ENCODE measurements around the gene PPP1CA. TPM values are rescaled to one million over a fixed set of nuclear protein-coding genes. Genes with fewer than 3 reads are reported as not detected.

PPP1CA gene
- polyA plus RNA-seq, 1 donor (not counting 4 experiments of a cell fraction or from before 2014, with no cell fraction given): 122 TPM

- H3K9ac ChIP-seq (ENCODE audit: control insufficient read depth, extremely low read depth, insufficient read depth, low read length): no peak overlapping the region
- FAIRE-seq (no peak), DNase-seq (ENCODE audit: low read depth, low spot score) (no peak)
- H3K9me1 ChIP-seq (ENCODE audit: control insufficient read depth, extremely low read depth, insufficient read depth, low read length): no peaks in the 10 kb centered on the region
- peaks cover 14% of the 10 kb centered on the region for H3K27me3 ChIP-seq (ENCODE audit: control insufficient read depth, extremely low read depth, insufficient read depth, low read length)
- no peaks in the 10 kb centered on the region for H3K79me2 ChIP-seq (ENCODE audit: control insufficient read depth, insufficient read depth, low read length)
- H3K36me3 ChIP-seq (ENCODE audit: control insufficient read depth in 2 of 2, extremely low read depth in 1 of 2, insufficient read depth in 2 of 2, low read length in 2 of 2): no peaks in the 10 kb centered on the region
- no peak for TF ChIP-seq CTCF (optimal IDR thresholded peaks at IDR 0.05 in 1 of 3, IDR thresholded peaks at IDR 0.05 in 1 of 3, conservative IDR thresholded peaks at IDR 0.05 in 1 of 3; ENCODE audit: extremely low read depth in 1 of 3, insufficient read depth in 2 of 3, low read length in 3 of 3)
- no peak for TF ChIP-seq EZH2 (IDR thresholded peaks at IDR 0.05; ENCODE audit: low read length)
- H3K27ac ChIP-seq (ENCODE audit: control insufficient read depth, insufficient read depth, low read length): no peak overlapping the region
- H3K4me2 ChIP-seq (ENCODE audit: control insufficient read depth, extremely low read depth, insufficient read depth, low read depth, low read length): no peak overlapping the region
- dilution Hi-C loops (cut with MboI; ENCODE audit: extremely low pct_ligation_motif_present, low sequenced_read_pairs): no loop called here
- no peak overlapping the region for H2AFZ ChIP-seq (ENCODE audit: control insufficient read depth, low read length)
- no peaks in the 10 kb centered on the region for H3K4me1 ChIP-seq (ENCODE audit: control insufficient read depth, extremely low read depth, insufficient read depth, low read length)
- no peak overlapping the region for H3K4me3 ChIP-seq (ENCODE audit: control insufficient read depth in 2 of 3, extremely low read depth in 1 of 3, insufficient read depth in 2 of 3, low read depth in 1 of 3, low read length in 3 of 3)
- no peaks in the 10 kb centered on the region for H3K9me3 ChIP-seq (ENCODE audit: control insufficient read depth, low read depth, low read length)
- H4K20me1 ChIP-seq (ENCODE audit: control insufficient read depth, extremely low read depth, insufficient read depth, low read length): no peaks in the 10 kb centered on the region
Measured at GRCh38 chr11:67410984-67411784, 9.5 kb upstream of the PPP1CA start.

GRCh38 chr11:67410369-67410831 lies 8.7 kb upstream of the PPP1CA start:
- no peak overlapping the region for H3K4me3 ChIP-seq (ENCODE audit: control insufficient read depth in 2 of 3, extremely low read depth in 1 of 3, insufficient read depth in 2 of 3, low read depth in 1 of 3, low read length in 3 of 3)
- H3K27ac ChIP-seq (ENCODE audit: control insufficient read depth, insufficient read depth, low read length): no peak overlapping the region
- no peaks in the 10 kb centered on the region for H3K9me3 ChIP-seq (ENCODE audit: control insufficient read depth, low read depth, low read length)
- no peaks in the 10 kb centered on the region for H3K9me1 ChIP-seq (ENCODE audit: control insufficient read depth, extremely low read depth, insufficient read depth, low read length)
- no peaks in the 10 kb centered on the region for H3K36me3 ChIP-seq (ENCODE audit: control insufficient read depth in 2 of 2, extremely low read depth in 1 of 2, insufficient read depth in 2 of 2, low read length in 2 of 2)
- FAIRE-seq (no peak), DNase-seq (ENCODE audit: low read depth, low spot score) (no peak)
- no peaks in the 10 kb centered on the region for H4K20me1 ChIP-seq (ENCODE audit: control insufficient read depth, extremely low read depth, insufficient read depth, low read length)
- H3K4me2 ChIP-seq (ENCODE audit: control insufficient read depth, extremely low read depth, insufficient read depth, low read depth, low read length): no peak overlapping the region
- no peaks in the 10 kb centered on the region for H3K4me1 ChIP-seq (ENCODE audit: control insufficient read depth, extremely low read depth, insufficient read depth, low read length)
- no peak overlapping the region for H3K9ac ChIP-seq (ENCODE audit: control insufficient read depth, extremely low read depth, insufficient read depth, low read length)
- H3K79me2 ChIP-seq (ENCODE audit: control insufficient read depth, insufficient read depth, low read length): no peaks in the 10 kb centered on the region
- no peak overlapping the region for H2AFZ ChIP-seq (ENCODE audit: control insufficient read depth, low read length)
- dilution Hi-C loops (cut with MboI; ENCODE audit: extremely low pct_ligation_motif_present, low sequenced_read_pairs): no loop called here
- H3K27me3 ChIP-seq (ENCODE audit: control insufficient read depth, extremely low read depth, insufficient read depth, low read length): peaks cover 14% of the 10 kb centered on the region
- TF ChIP-seq EZH2 (IDR thresholded peaks at IDR 0.05; ENCODE audit: low read length): no peak
- TF ChIP-seq CTCF (optimal IDR thresholded peaks at IDR 0.05 in 1 of 3, IDR thresholded peaks at IDR 0.05 in 1 of 3, conservative IDR thresholded peaks at IDR 0.05 in 1 of 3; ENCODE audit: extremely low read depth in 1 of 3, insufficient read depth in 2 of 3, low read length in 3 of 3): no peak

Data from keratinocyte (primary cell).